Adrenal gland (tissue), 5 donors: ENCODE results near the gene LAPTM4A.

Source experiments
- CTCF ChIP-seq, 6 experiments: fragments of 450-650 bp in 4 of 6; fragments of 200-600 bp in 2 of 6; sonication (generic) in 1 of 6; IDR thresholded peaks; 1 replicate in 5 of 6; 2 replicates in 1 of 6; pipeline versions ENCODE4 v1.5.1 to v1.8.0; 2016 to 2021; ENCODE audit warnings: antibody characterized with exemption in 6 of 6, mild to moderate bottlenecking in 2 of 6, moderate library complexity in 1 of 6
- POLR2A ChIP-seq, 2 donors: fragments of 450-650 bp; IDR thresholded peaks; one replicate each; pipeline ENCODE4 v1.6.1; 2017; ENCODE audit warnings: antibody characterized with exemption in 2 of 2, mild to moderate bottlenecking in 2 of 2, moderate library complexity in 1 of 2
- donor health status: DM: no; HTN: no; CAD: no.

DNA sequence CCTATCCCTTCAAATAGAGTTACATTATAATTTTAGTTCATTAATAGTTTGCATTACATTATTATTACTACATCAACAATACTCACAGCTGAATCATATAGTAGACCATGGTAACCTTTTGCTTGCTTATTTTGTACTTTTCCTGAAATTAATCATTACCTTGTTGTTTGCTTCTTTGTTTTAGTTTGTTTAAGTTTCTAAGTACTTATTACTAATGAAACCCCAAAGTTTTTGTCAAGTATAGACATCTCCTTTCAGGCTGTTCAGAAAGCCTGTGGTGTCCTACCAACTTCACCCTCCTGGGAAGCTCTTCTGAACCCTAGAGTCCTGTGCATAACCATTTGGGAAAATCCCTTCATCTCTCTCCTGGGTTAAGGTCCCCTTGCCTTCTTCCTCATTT is 43.5 kb upstream of the LAPTM4A start:
- no peak for TF ChIP-seq CTCF (IDR thresholded peaks at IDR 0.05)
- TF ChIP-seq POLR2A (IDR thresholded peaks at IDR 0.05): no peak
